ENCODE results near the gene AUTS2.

The AUTS2 gene

GRCh38 chr7:69845721-69846495 lies 247.6 kb downstream of the AUTS2 start:
- no peaks in the 10 kb centered on the region for H3K9me3 ChIP-seq (ENCODE audit: control insufficient read depth in 5 of 5, low read length in 5 of 5)
- H3K36me3 ChIP-seq (ENCODE audit: control insufficient read depth in 5 of 5, insufficient read depth in 5 of 5, low read length in 5 of 5), result no peaks in the 10 kb centered on the region
- H3K27me3 ChIP-seq (ENCODE audit: control insufficient read depth in 5 of 5, insufficient read depth in 4 of 5, low read length in 5 of 5), result no peaks in the 10 kb centered on the region
- H3K27ac ChIP-seq (ENCODE audit: low read depth, low read length), result no peak overlapping the region
- H3K4me3 ChIP-seq (ENCODE audit: low read depth in 1 of 5, low read length in 5 of 5), result no peak overlapping the region
- H3K4me1 ChIP-seq (ENCODE audit: control insufficient read depth in 5 of 5, insufficient read depth in 5 of 5, low read length in 5 of 5), result peaks cover 0 to 6% (median 2%) of the 10 kb centered on the region in 5 donors
- H3K9ac ChIP-seq (ENCODE audit: low read length in 5 of 5), result no peak overlapping the region

DNA sequence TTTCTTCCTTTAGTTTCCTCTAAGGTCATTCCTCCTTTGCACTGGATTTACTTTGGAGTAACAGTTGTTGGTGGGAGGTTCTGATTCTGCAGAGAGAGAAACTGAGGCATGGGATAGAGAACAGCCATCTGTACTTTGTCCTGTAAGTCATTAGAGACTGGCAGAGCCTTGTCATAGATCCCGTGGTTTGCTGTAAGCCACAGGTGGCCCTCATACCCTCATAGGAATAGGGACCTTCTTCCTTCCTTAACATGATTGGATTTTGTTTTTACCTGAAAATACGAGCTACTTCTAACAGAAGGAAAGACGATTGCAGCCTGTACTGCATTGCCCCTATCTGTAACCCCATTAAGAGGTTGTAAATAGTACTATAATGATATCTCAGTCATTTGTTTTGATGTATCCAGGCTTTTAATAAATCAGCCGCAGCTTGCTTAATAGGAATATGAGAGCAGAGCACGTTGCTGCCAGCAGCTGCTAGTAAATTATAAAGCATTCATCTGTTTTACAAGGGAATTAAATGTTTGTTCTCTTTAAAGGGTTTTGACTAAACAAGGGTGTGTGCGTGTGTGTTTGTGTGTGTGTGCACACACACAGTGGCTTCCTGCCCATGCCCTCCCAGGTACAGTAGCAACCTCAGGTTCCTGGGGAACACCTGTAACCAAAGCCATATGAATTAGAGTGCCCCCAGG lies 249.8 kb downstream of the AUTS2 start:
- Histone ChIP-seq H3K9ac (ENCODE audit: low read length in 5 of 5) (no peak overlapping the region), H3K4me3 (ENCODE audit: low read depth in 1 of 5, low read length in 5 of 5) (no peak overlapping the region), H3K27ac (ENCODE audit: low read depth, low read length) (no peak overlapping the region), H3K36me3 (ENCODE audit: control insufficient read depth in 5 of 5, insufficient read depth in 5 of 5, low read length in 5 of 5) (no peaks in the 10 kb centered on the region), H3K4me1 (ENCODE audit: control insufficient read depth in 5 of 5, insufficient read depth in 5 of 5, low read length in 5 of 5) (no peaks in the 10 kb centered on the region), H3K9me3 (ENCODE audit: control insufficient read depth in 5 of 5, low read length in 5 of 5) (no peaks in the 10 kb centered on the region), H3K27me3 (ENCODE audit: control insufficient read depth in 5 of 5, insufficient read depth in 4 of 5, low read length in 5 of 5) (no peaks in the 10 kb centered on the region)

DNA sequence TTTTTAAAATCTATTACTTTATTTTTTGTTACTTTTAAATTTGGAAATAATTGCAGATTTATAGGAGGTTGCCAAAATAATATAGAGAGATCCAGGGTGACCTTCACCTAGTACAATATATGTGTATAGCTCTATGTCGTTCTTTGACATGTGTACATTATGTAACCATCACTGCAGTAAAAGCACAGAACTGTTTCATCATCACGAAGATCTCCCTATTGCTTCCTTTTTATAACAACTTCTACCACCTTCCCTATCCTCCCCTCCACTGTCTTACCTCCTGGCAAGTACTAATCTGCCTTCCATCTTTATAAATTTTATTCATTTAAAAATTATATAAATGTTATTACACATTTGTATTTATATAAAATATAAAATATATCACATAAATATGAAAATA lies 251.0 kb downstream of the AUTS2 start:
- Histone ChIP-seq H3K9ac (ENCODE audit: low read length in 5 of 5) (no peak overlapping the region), H3K9me3 (ENCODE audit: control insufficient read depth in 5 of 5, low read length in 5 of 5) (no peaks in the 10 kb centered on the region), H3K27me3 (ENCODE audit: control insufficient read depth in 5 of 5, insufficient read depth in 4 of 5, low read length in 5 of 5) (no peaks in the 10 kb centered on the region), H3K27ac (ENCODE audit: low read depth, low read length) (no peak overlapping the region), H3K4me1 (ENCODE audit: control insufficient read depth in 5 of 5, insufficient read depth in 5 of 5, low read length in 5 of 5) (no peaks in the 10 kb centered on the region), H3K4me3 (ENCODE audit: low read depth in 1 of 5, low read length in 5 of 5) (no peak overlapping the region), H3K36me3 (ENCODE audit: control insufficient read depth in 5 of 5, insufficient read depth in 5 of 5, low read length in 5 of 5) (no peaks in the 10 kb centered on the region)

DNA sequence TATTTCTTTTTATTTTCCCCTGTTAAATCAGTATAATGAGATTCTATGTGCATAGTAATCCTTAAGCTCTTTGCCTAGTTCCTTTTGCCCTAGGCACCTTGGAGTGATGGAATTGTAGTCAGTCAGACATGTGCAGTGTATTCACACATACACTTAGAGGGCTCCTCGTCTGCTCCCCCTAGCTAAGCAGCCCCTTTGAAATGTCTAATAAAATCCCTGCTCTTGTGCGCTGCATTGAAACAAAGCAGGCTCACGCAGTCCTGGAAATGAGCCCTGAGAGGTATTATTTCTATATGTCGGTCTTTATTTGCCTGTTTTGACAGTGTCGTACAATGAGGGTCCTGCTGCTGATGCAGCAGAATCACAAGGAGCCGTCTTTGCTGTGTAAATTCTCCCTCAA lies 258.7 kb downstream of the AUTS2 start:
- Histone ChIP-seq H3K4me1 (ENCODE audit: control insufficient read depth in 5 of 5, insufficient read depth in 5 of 5, low read length in 5 of 5) (no peaks in the 10 kb centered on the region), H3K9ac (ENCODE audit: low read length in 5 of 5) (no peak overlapping the region), H3K9me3 (ENCODE audit: control insufficient read depth in 5 of 5, low read length in 5 of 5) (no peaks in the 10 kb centered on the region), H3K36me3 (ENCODE audit: control insufficient read depth in 5 of 5, insufficient read depth in 5 of 5, low read length in 5 of 5) (no peaks in the 10 kb centered on the region), H3K4me3 (ENCODE audit: low read depth in 1 of 5, low read length in 5 of 5) (no peak overlapping the region), H3K27me3 (ENCODE audit: control insufficient read depth in 5 of 5, insufficient read depth in 4 of 5, low read length in 5 of 5) (no peaks in the 10 kb centered on the region), H3K27ac (ENCODE audit: low read depth, low read length) (no peak overlapping the region)

- H3K4me3 ChIP-seq (ENCODE audit: low read depth in 1 of 5, low read length in 5 of 5), result no peak overlapping the region
- no peaks in the 10 kb centered on the region for H3K4me1 ChIP-seq (ENCODE audit: control insufficient read depth in 5 of 5, insufficient read depth in 5 of 5, low read length in 5 of 5)
- H3K27me3 ChIP-seq (ENCODE audit: control insufficient read depth in 5 of 5, insufficient read depth in 4 of 5, low read length in 5 of 5), result no peaks in the 10 kb centered on the region
- no peak overlapping the region for H3K27ac ChIP-seq (ENCODE audit: low read depth, low read length)
- no peak overlapping the region for H3K9ac ChIP-seq (ENCODE audit: low read length in 5 of 5)
- H3K9me3 ChIP-seq (ENCODE audit: control insufficient read depth in 5 of 5, low read length in 5 of 5), result no peaks in the 10 kb centered on the region
- no peaks in the 10 kb centered on the region for H3K36me3 ChIP-seq (ENCODE audit: control insufficient read depth in 5 of 5, insufficient read depth in 5 of 5, low read length in 5 of 5)
Measured at GRCh38 chr7:69858471-69858870, 260.2 kb downstream of the AUTS2 start.

GRCh38 chr7:69859342-69859741 lies 261.1 kb downstream of the AUTS2 start:
- Histone ChIP-seq H3K9me3 (ENCODE audit: control insufficient read depth in 5 of 5, low read length in 5 of 5) (no peaks in the 10 kb centered on the region), H3K36me3 (ENCODE audit: control insufficient read depth in 5 of 5, insufficient read depth in 5 of 5, low read length in 5 of 5) (no peaks in the 10 kb centered on the region), H3K4me3 (ENCODE audit: low read depth in 1 of 5, low read length in 5 of 5) (no peak overlapping the region), H3K27me3 (ENCODE audit: control insufficient read depth in 5 of 5, insufficient read depth in 4 of 5, low read length in 5 of 5) (no peaks in the 10 kb centered on the region), H3K4me1 (ENCODE audit: control insufficient read depth in 5 of 5, insufficient read depth in 5 of 5, low read length in 5 of 5) (no peaks in the 10 kb centered on the region), H3K9ac (ENCODE audit: low read length in 5 of 5) (no peak overlapping the region), H3K27ac (ENCODE audit: low read depth, low read length) (no peak overlapping the region)

GRCh38 chr7:69860486-69860885 lies 262.2 kb downstream of the AUTS2 start:
- Histone ChIP-seq H3K36me3 (ENCODE audit: control insufficient read depth in 5 of 5, insufficient read depth in 5 of 5, low read length in 5 of 5) (no peaks in the 10 kb centered on the region), H3K9ac (ENCODE audit: low read length in 5 of 5) (no peak overlapping the region), H3K4me3 (ENCODE audit: low read depth in 1 of 5, low read length in 5 of 5) (no peak overlapping the region), H3K9me3 (ENCODE audit: control insufficient read depth in 5 of 5, low read length in 5 of 5) (no peaks in the 10 kb centered on the region), H3K4me1 (ENCODE audit: control insufficient read depth in 5 of 5, insufficient read depth in 5 of 5, low read length in 5 of 5) (peaks cover 0 to 5% (median 0%) of the 10 kb centered on the region in 5 donors), H3K27ac (ENCODE audit: low read depth, low read length) (no peak overlapping the region), H3K27me3 (ENCODE audit: control insufficient read depth in 5 of 5, insufficient read depth in 4 of 5, low read length in 5 of 5) (no peaks in the 10 kb centered on the region)

DNA sequence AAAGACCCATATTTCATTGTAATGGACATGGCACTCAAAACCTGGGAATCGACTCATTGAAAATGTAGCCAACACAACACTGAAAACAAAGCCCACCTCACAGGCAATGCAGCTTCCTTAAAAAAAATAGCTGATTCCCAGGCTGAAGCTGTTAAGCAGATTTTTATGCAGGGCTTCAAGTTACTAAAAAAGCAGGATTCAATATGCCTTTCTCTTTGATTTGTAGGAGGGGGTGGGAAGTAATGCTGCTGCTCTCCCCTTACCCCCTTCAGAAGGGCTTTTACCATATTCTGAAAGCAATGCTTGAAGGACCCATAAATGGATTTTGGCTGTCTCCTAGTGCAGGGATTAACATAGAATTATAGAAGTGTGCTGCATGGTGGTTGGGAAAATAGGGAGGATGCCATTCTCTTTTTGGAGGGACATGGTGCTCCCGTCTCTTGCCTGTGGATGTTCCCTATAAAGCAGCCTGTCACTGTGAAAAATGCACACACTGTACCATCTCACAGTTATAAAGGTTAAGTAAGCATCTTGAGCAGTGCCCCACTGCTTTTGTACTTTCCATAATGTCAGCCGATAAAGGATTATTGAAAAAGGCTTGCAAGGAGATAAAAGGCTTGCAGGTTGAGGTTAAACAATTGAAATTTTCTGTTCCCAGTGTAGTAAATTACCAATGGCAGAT lies 262.8 kb downstream of the AUTS2 start:
- H3K27me3 ChIP-seq (ENCODE audit: control insufficient read depth in 5 of 5, insufficient read depth in 4 of 5, low read length in 5 of 5), result no peaks in the 10 kb centered on the region
- no peak overlapping the region for H3K9ac ChIP-seq (ENCODE audit: low read length in 5 of 5)
- no peaks in the 10 kb centered on the region for H3K36me3 ChIP-seq (ENCODE audit: control insufficient read depth in 5 of 5, insufficient read depth in 5 of 5, low read length in 5 of 5)
- no peak overlapping the region for H3K27ac ChIP-seq (ENCODE audit: low read depth, low read length)
- H3K9me3 ChIP-seq (ENCODE audit: control insufficient read depth in 5 of 5, low read length in 5 of 5), result no peaks in the 10 kb centered on the region
- peaks cover 0 to 5% (median 0%) of the 10 kb centered on the region in 5 donors for H3K4me1 ChIP-seq (ENCODE audit: control insufficient read depth in 5 of 5, insufficient read depth in 5 of 5, low read length in 5 of 5)
- H3K4me3 ChIP-seq (ENCODE audit: low read depth in 1 of 5, low read length in 5 of 5), result no peak overlapping the region

- Histone ChIP-seq H3K27me3 (ENCODE audit: control insufficient read depth in 5 of 5, insufficient read depth in 4 of 5, low read length in 5 of 5) (no peaks in the 10 kb centered on the region), H3K27ac (ENCODE audit: low read depth, low read length) (no peak overlapping the region), H3K36me3 (ENCODE audit: control insufficient read depth in 5 of 5, insufficient read depth in 5 of 5, low read length in 5 of 5) (no peaks in the 10 kb centered on the region), H3K4me1 (ENCODE audit: control insufficient read depth in 5 of 5, insufficient read depth in 5 of 5, low read length in 5 of 5) (peaks cover 0 to 5% (median 0%) of the 10 kb centered on the region in 5 donors), H3K4me3 (ENCODE audit: low read depth in 1 of 5, low read length in 5 of 5) (no peak overlapping the region), H3K9me3 (ENCODE audit: control insufficient read depth in 5 of 5, low read length in 5 of 5) (no peaks in the 10 kb centered on the region), H3K9ac (ENCODE audit: low read length in 5 of 5) (no peak overlapping the region)
Measured at GRCh38 chr7:69862413-69863064, 264.3 kb downstream of the AUTS2 start.

DNA sequence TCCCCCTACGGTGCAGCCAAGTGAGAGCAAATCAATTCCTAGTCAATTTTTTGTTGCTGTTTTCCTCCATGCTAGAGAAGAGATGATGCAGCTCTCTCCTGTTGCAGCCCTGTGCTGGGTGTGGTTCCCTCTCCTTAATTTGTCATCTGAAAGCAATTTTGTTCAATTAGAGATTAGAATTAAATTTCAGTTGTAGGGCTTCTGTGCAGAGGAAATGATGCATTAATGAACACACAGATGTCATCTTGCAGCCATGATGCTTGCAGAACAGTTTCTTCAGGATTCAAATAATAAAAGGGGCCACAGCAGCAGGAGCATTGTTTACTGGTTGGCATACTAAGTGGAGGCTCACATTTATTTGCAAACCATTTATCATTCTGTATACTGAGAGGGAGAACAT lies 266.0 kb downstream of the AUTS2 start:
- Histone ChIP-seq H3K27me3 (ENCODE audit: control insufficient read depth in 5 of 5, insufficient read depth in 4 of 5, low read length in 5 of 5) (no peaks in the 10 kb centered on the region), H3K27ac (ENCODE audit: low read depth, low read length) (no peak overlapping the region), H3K4me1 (ENCODE audit: control insufficient read depth in 5 of 5, insufficient read depth in 5 of 5, low read length in 5 of 5) (peaks cover 0 to 5% (median 0%) of the 10 kb centered on the region in 5 donors), H3K36me3 (ENCODE audit: control insufficient read depth in 5 of 5, insufficient read depth in 5 of 5, low read length in 5 of 5) (no peaks in the 10 kb centered on the region), H3K9ac (ENCODE audit: low read length in 5 of 5) (no peak overlapping the region), H3K9me3 (ENCODE audit: control insufficient read depth in 5 of 5, low read length in 5 of 5) (no peaks in the 10 kb centered on the region), H3K4me3 (ENCODE audit: low read depth in 1 of 5, low read length in 5 of 5) (no peak overlapping the region)
